CD4-positive, alpha-beta T cell treated with Interleukin-6 for 4 hours (primary cell): ENCODE results near the gene TOPBP1.
A peak's percentile ranks its signal among the peaks of the same experiment; 100 is the strongest.
"Not testable (repeated sequence)": the region's sequence is repeated elsewhere in the genome, so short reads cannot be mapped to it uniquely, and the experiment has no call there.

ENCODE experiments used
- DNase-seq: peaks from one replicate; pipeline ENCODE4 v3.0.0-alpha.2; 2020; ENCODE audit warnings: mixed read lengths

TOPBP1 gene

DNA sequence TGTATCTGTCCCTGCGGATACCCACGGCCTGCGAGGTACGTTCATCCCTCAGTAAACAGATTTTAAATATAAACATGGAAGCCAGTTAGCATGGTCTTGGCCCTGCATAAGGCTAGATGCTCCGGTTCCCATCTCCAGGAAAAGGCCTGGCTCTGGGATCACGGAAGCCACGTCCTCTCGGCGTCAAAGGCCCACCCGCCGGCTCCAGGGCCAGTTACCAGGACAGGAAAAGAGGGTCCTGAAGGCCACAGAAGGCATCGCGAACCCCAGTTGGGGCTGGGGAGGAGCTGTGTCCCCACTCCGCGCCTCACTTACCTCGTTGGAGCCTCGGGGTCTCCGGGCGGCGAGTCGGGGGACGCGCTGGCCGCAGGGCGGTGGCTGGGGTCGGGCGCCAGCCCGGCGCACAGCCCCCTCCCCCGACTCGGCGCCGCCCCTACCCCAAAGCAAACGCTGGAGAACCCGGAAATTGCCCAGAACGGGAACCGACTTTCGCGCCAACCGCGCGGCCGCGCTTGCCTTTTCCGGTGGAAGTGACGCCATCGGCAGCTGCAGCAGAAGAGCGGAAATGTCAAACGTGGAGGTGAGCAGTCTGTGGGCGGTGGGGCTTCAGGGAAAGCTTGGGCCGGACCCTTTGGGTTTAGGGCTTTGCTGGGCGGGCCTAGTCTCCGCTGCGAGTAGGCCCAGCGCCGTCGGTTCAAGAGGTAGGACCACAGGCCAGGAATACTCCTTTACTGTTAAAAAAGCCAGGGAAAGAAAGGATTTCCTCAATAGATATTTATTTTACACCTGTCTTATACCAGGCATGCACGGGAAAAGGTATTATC is at the start of gene TOPBP1:
Gene TOPBP1 (minus strand): TSS at position 488 of the 824 bp plus-strand sequence. CDS start 814 bp downstream, outside the sequence.
- DNase-seq = peak; percentile 87

DNA sequence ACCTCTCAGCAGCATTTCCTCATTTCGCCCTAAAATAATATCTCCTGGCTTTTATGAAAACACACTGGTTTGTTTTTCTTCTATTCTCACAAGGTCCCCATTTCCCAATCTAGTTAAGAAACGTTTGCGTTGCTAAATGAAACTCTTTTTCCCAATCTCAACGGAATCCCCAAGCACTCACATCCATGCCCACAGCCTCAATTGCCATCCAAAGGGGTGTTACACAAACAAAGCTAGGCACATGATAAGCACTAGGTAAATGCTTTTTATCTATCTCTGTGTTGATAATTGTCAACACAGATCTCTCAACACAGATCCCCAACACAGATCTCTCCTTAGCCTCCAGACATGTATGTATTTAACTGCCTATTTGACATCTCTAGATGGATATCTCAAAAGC is 49.3 kb upstream of the TOPBP1 start:
- DNase-seq = no peak

DNA sequence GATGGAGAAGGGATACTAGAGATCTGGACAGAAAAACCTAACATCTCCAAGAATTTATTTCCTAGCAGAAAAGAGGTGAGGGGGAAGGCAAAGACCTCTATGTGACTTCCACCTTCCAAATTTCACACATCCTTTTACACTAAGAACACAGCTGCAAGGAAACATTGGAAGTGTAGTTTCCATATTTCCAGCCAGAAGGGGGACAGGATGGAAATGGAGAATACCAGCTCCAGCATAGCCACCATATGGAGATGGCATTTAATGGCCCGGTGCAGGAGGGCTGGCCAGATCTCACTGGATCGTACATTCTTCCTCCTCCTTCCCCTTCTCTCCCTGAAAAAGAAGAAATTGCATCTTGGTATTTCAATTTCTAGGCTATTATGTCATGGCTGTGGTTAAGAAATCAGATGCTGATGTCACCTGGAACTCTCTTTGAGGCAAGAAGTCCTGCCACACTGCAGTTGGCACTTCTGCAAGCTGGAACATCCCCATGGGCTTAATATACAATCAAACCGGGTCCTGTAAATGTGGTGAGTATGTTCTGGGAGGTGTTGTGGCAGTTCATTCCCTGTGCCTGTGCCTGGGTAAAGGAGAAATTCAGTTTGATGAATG is 47.5 kb upstream of the TOPBP1 start:
- DNase-seq = no peak

DNA sequence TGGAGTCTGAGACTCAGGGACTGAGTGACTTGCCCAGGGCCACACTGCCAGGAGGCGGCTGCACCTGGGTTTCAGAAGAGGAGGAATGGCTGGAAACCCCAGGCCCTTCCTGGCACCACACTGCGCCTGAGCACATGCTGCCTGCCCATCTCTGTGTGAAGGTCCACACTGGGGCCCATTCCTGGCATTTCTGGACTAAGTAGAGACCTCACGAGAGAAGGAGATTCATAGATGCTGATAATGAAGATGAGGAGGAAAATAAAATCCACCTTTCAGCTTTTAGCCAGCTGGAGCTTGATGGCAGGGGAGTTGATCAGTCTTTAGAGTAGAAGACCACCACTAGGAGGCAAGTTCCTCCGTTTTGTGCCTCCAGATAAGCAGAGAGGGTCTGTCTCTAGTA is 44.3 kb upstream of the TOPBP1 start:
- no peak for DNase-seq

DNA sequence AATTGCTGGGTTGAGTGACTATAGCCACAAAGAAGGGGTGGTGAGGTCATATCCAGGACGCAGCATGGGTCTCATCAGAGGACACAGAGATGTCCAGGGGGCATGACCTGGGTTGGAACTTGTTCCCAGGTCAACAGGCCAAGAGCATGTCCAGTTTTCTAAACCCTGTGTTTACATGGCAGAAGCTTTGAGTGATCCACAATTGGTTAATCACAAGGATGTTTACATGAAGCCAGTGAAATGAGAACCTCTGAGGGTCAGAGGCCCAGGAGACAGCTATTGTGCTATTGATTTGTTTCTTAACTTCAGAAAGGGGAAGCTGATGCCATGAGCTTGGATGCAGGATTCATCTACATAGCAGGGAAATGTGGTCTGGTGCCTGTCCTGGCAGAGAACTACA is 42.2 kb upstream of the TOPBP1 start:
- DNase-seq = no peak

DNA sequence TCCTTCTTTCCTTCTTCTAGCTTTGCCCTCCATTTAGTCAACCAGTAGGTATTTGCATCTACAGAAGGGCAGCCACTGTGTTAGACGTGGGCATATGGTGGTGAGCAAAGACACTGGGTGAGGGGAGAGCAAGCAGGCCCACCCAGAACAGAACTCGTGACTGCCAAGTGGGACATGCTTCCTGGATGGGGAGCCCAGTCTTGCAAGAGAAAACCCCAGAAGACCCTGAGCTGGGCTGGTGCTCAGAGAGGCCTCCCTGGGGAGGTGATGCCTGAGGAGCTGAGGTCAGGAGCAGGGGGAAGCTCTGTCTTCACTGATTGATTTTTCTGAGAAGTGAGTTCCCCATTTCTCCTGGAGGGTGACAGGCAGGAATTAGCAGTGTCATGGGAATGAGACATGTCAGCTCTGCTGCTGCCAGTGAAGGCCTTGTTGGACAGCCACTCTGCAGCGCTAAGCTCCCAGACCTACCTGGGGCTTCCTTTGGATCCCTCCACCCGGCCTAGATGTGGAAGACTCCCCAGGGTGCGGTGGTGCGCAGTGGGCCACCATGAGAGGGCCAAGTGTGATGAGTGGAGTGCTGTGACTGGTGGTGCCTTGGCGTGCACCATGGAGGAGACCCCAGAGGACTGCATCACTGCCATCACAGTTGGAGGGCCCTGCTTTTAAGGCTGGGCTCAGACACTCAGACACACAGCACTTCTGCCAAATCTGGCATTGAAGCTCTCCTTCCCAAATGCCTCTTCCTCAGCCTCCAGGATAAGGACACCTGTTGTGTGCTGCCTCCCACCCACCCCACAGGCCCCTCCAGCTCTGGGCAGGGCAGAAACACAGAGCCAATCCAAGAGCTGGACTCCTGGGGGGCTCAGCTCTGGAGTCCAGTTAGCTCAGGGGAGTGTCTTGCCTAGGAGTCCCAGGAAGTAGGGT is 40.0 kb upstream of the TOPBP1 start:
- no peak for DNase-seq

DNA sequence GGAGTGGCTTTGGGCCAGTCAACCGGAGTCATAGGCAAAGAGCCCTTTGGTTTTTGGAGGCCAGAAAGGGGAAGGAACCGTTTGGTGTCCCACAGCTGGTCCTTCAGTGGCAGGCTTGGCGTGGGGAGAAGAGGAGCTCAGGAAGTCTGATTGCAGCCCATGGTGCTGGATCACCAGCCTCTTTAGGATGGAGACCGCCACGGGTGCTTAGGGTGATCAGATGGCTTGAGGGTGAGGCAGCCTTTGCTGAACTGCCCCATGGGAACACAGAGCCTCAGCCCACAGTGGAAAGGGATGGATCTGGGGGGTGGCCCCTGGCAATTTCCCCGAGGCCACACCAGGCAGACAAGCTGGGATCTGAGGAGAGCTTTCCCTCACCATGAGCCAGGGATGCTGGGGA is 38.6 kb upstream of the TOPBP1 start:
- DNase-seq = no peak

DNA sequence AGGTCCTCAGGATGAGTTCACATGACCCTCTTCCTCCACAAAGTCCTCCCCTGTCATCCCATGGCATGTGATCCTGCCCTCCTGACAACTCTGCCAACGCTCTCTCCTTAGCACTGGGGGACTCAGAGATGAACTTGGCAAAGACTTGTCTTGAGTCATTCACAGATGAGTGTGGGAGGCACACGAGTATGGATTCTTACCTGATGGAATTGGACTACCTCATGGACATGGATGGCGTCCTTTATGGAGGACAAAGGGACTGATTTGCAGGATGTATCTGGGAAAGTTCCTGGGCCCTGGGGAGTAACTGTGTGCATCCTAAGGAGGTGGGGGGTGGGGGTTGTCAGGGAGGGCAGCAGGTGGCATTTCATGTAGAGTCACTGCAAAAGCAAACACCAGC is 38.2 kb upstream of the TOPBP1 start:
- no peak for DNase-seq

DNA sequence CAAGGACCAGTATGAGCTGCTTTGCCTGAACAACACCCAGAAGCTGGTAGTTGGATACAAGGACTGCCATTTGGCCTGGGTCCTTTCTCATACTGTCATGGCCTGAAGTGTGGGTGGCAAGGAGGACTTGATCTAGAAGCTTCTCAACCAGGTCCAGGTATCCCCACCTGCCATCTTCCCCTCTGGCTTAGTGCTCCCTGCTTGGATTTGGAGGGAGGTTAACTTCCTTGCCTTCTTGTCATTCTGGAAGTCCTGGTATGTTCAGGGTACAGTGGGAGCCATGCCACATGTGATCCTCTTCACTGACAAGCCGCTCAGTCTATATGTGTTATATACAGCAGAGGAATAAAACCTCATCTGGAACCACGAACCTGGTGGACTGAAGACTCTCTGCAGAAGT is 37.7 kb upstream of the TOPBP1 start:
- DNase-seq = no peak

DNA sequence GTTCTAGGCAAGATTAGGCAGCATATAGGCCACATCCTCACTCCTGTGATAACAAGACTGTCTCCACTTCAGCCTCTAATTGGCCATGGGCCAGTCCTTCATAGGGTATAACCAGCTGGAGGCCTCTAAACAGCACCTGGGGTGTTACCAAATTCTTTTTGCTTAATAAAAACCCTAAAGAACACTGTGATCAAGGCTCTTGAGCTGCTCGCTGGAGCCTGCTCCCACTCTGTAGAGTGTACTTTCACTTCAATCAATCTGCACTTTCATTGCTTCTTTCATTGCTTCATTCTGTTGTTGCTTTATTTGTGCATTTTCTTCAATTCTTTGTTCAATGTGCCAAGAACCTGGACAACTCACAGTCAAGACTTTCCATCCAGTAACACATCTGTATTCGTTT is 36.2 kb upstream of the TOPBP1 start:
- no peak for DNase-seq

DNA sequence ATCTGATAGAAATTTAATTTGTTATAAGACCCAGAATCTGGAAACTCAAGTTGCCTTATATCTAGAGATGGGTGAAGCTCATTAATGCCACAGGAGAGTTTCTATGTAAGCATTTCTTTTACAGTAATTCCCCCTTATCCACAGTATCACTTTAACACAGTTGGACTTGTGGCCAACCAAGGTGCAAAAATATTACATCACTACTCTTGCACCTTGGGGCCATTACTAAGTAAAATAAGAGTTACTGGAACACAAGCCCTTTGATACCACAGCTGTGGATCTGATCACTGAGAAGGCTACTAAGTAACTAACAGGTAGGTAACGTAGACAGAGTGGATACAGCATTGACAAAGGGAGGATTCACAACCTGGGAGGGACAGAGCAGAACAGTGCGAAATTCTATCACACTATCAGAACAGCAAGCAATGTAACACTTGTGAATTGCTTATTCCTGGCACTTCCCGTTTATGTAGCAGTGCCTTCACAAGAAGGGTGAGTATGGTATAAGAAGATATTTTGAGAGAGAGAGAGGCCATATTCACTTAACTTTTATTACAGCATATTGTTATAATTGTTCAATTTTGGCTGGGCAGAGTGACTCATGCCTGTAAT is 33.9 kb upstream of the TOPBP1 start:
- DNase-seq = no peak

DNA sequence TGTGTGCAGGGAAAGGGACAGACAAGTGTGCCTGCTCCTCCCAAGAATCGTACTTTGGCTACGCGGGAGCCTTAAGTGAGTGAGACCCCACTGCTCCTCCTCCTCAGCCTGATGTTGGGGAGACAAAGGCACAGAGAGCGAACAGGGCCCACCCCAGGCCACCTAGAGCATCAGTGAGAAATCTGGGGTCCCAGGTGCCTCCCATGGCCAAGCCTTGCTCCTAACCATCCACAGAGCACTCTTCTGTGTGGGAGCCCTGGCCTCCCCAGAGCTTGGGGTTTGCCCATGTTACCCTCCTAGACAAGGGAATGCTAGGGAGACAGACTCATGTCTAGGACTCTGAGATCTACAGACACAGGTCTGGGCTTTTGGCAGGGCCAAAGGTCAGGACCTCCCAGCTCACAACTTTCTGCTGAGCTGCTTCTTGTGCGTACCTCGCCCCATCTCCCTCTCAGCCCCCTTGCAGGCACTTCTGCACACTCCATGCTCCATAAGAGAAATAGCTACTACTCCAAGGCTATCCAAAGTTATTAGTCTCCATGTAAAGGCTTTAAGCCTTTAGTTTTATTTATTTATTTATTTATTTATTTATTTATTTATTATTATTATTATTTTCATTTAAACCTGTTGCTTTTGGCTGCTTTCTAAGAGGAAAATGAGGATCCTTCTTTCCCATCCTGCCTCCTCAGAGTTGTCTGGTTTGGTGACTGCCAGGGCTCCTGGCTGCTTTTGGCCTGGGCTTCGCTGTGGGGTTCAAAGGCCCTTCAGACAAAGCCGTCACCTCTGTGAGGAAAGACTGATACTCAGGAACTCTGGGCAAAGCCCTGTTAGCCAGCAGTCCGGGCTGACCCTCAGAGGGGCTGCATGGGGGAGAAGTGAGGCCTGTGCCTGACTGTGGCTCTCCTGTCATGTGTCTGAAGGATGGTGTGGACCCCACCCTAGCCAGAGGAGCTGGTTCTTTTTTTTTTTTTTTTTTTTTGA is 32.8 kb upstream of the TOPBP1 start:
- DNase-seq = no peak

DNA sequence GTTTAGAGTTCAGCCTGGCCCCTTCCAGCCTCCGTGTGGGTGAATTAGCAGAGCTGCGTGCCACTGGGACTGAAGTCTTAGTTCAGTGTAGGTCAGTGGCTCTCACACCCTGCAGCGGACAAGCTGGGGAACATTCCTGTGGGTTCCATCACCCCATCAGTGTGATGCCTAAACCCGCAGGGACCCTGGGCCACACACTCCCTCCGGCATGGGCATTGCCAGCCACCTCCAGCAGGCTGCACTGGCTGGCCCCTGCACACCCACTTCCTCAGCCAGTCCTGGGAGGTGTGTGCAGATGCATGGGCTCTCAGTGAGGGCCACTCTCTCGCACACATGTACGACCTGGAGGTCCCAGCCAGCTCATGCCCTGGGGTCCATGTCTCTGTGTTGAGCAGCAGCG is 32.1 kb upstream of the TOPBP1 start:
- DNase-seq = no peak

DNA sequence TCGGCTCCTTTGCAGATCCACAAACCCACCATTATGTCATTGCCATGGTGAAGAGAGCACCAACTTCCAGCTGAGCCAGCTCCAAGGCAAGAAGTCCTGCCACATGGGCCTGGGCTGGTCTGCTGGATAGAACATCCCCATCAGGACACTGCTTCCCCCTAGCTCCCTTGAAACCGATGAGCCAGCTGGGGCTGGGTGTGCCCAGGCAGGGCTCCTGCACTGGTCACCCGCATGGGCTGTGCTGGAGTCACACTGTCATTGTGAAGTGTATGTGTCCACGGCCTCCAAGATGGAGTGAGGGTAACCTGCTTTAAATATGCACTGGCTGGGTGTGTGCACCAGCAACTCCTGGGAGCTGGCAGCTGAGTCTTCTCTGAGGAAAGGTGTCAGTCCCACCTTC is 31.0 kb upstream of the TOPBP1 start:
- DNase-seq = no peak

DNA sequence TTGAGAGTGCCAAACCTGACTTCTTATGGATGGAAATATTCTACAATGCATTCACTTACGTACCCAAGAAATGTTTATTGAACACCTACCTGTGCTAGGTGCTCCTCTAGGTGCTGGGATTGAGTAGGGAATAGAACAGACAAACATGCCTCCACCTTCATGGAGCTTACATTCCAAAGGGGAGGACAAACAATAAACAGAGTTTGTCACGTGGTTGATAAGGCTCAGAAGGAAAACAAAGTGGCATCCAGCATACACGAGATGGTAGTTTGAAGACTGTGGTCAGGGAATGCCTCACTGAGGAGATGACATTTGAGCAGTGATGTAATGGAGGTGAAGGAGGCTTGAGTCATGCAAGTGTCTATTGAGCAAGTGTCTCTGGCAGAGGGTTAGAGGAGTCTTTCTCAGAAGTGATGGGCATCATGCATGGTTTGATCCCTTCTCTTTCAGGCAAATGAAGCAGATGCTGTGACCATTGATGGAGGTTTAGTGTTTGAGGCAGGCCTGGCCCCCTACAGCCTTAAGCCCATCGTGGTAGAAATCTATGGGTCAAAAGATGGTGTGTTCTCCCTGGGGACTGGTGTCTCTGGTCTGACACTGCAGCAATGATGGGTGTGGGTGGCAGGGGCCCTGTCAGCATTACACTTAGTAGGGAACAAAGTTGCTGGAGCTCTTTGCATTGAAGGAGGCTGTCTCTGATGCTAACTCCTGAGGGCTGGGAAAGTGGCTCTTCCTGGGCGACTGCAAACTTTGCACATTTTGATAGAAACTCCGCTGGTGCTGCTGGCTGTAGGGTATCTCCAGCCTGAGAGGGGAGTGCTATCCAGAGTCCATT is 29.7 kb upstream of the TOPBP1 start:
- no peak for DNase-seq

DNA sequence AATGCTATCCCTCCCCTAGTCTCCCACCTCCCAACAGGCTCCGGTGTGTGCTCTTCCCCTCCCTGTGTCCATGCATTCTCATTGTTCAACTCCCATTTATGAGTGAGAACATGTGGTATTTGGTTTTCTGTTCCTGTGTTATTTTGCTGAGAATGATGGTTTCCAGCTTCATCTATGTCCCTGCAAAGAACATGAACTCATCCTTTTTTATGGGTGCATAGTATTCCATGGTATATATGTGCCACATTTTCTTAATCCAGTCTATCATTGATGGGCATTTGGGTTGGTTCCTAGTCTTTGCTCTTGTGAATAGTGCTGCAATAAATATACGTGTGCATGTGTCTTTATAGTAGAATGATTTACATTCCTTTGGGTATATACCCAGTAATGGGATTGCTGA is 16.3 kb upstream of the TOPBP1 start:
- DNase-seq = not testable (repeated sequence)

DNA sequence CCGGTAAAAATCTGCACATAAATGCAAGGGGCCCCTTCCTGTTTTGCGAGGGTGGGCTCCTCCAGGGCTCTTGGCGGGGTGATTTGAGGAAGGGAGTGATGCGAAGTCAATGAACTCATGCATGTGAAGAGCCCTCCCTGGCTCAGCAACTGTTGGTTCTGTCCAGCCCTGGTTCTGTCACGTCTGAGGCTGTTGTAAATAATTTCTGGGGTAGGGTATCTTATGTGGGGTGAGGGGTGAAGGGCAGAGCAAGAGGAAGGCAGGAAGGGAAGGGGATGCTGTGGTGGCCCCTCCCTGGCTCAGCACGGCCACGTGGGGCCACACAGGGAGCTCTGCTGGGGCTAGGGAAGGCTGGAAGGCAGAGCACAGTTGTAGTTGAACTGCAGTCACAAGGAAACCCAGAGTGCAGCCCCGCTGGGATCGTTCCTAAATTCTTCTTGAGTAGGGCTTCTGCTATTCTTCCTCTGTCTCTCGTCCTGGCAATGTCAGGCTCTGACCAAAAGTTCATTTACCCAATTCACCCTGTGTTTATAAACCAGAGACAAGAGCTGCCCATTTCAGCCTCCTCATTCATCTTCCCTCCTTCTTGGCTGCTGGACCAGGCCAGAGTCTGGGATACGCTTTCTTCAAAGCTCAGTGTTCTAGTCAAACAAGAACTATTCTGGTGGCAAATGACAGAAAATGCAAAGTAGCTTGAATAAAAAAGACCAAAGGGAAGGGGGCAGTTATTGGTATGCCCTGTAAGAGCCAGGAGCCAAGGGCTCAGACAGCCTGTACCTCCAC is 14.8 kb upstream of the TOPBP1 start:
- no peak for DNase-seq

DNA sequence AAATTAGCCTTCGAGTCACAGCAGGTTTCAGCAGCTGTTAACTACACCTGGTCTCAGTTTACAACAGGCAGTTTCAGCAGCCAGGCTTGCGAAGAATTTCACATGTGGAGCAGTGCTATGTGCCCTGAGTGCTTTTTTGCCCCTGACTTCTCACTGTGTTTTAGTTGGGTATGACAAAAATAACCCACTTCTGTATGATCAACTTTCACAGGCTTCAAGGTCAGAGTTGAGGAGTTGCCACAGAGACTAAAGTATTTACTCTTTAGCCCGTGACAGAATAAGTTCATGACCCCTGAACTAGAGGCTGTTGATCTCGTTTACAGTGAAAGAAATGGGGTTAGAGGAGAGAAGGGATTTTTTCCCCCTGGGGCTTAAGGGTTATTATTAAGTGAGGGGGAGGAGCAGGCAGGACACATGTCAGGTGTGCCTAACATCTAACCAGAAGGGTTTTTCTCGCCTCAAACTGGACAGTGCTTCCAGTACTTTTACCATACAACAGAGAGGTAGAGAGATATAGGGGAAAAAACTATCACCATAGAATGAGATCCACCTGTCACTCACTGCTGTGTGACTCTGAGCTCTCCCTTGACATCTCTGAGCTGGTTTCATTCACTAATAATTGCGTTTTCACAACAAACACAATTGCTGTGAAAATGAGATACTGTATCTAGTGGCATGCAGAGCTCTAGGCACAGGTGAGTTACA is 14.0 kb upstream of the TOPBP1 start:
- DNase-seq = no peak

DNA sequence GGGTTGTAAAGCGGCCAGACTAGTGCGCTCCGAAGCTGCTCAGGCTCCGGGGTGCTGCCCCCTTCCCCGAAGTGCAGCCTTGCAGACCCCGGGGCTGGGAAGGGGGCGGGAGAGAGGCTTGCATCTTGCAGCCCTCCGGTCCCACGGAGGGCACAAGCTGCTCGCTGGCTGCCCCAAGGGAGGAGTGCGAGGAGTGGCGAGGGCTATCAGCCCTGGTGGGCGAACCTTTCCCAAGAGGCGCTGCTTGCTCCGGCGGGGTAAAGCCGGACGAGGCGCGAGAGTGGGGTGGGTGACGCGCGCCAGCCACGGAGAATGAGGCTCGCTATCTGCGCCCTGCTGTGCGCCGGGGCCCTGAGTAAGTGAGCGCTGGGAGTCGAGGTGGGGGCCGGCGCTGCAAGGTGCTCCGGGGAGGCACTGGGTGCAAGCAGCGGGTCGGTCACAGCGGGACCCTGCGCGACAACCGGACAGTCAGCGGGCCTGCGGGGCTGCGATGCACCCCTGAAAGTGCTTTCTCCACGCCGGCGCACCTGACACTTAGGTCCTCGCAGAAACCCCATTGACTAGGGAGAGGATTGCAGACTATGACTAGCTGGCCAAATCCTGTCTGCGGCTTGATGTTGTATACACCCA is 12.7 kb upstream of the TOPBP1 start:
- no peak for DNase-seq
